NCI-H128 (cell line): Measurements from ENCODE around the gene LRRC18.

ENCODE experiments used
- DNase-seq: peaks from one replicate; lab custom pipeline; 2025; ENCODE audit not compliant: unreplicated experiment; lab: John Stamatoyannopoulos, UW

Gene LRRC18

GRCh38 chr10:48882881-48883280 lies 56.8 kb downstream of the LRRC18 start:
- no peak for DNase-seq

- no peak for DNase-seq
These were observed 57.7 kb downstream of the LRRC18 start for GRCh38 chr10:48881937-48882336.

- no peak for DNase-seq
These were observed 59.5 kb downstream of the LRRC18 start for GRCh38 chr10:48880016-48880705.

- DNase-seq = no peak
These were observed 60.2 kb downstream of the LRRC18 start for GRCh38 chr10:48879451-48879850.

GRCh38 chr10:48878091-48878490 lies 61.5 kb downstream of the LRRC18 start:
- DNase-seq = no peak

GRCh38 chr10:48872234-48872633 lies 67.4 kb downstream of the LRRC18 start:
- DNase-seq = no peak
